Measurements from ENCODE around the gene TBC1D22A.
"Not testable (repeated sequence)": the region's sequence is repeated elsewhere in the genome, so short reads cannot be mapped to it uniquely, and the experiment has no call there.

Gene TBC1D22A

DNA sequence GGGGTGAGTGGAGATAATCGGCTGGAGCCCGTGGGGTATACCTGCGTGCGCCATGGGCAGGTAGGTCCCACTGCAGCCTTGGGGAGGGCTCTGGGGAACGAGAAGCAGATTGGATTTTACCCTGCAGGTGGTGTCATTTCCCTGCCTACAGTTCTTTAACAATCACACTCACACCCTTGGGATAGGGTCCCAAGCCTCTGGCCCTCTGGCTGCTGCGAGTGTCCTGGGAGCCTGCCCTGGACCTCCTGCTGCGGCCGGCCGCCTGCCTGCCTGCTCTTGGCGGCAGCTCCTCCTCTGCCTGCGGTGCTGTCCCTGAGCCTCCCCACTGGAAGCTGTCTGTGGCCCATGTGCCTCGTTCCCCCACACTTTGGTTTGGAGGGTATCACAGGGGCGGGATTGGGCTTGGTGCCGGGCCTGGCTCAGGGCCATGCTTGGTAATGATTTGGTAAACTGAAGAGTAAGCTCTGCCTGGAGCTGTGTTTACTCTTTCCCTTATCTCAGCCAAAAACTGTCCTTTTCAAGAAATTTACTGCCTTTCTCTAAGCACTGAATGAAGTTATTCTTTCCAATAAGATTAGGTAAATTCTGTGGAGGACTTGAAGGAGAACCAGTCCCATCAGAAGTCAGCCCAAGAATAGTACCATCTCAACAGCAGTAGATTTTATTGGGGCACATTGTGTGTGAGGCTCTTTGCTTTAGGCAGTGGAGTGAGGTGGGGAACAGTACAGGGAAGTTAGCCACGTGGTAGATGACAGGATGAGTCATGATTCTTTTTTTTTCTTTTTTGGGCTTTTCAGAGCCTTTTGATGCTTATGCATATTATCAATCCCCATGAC, 53.7 kb downstream of the TBC1D22A start:
- Histone ChIP-seq H3K4me3 (ENCODE audit: severe bottlenecking) (no peak overlapping the region), H3K27me3 (ENCODE audit: insufficient read depth, poor library complexity, severe bottlenecking) (no peaks in the 10 kb centered on the region), H3K27ac (ENCODE audit: poor library complexity, severe bottlenecking) (peak overlapping the region; percentile 35), H3K9me3 (ENCODE audit: severe bottlenecking) (no peaks in the 10 kb centered on the region), H3K36me3 (ENCODE audit: low read depth) (peaks cover 10% of the 10 kb centered on the region), H3K4me1 (ENCODE audit: insufficient read depth, poor library complexity, severe bottlenecking) (peaks cover 10% of the 10 kb centered on the region)
- DNase-seq (ENCODE audit: low spot score), result peak; percentile 38
- no peak for TF ChIP-seq CTCF (IDR thresholded peaks at IDR 0.05; ENCODE audit: poor library complexity, severe bottlenecking)
- peak; percentile 61 for ATAC-seq (ENCODE audit: low read depth)

DNA sequence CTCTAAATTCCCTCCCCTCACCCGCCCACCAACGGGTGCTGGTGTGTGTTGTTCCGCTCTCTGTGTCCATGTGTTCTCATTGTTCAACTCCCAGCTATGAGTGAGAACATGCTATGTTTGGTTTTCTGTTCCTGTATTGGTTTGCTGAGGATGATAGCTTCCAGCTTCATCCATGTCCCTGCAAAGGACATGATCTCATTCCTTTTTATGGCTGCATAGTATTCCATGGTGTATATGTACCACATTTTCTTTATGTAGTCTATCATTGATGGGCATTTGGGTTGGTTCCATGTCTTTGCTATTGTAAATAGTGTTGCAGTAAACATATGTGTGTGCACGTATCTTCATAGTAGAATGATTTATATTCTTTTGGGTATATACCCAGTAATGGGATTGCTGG, 54.9 kb downstream of the TBC1D22A start:
- H3K36me3 ChIP-seq (ENCODE audit: low read depth); H3K27me3 ChIP-seq (ENCODE audit: insufficient read depth, poor library complexity, severe bottlenecking); H3K9me3 ChIP-seq (ENCODE audit: severe bottlenecking); H3K27ac ChIP-seq (ENCODE audit: poor library complexity, severe bottlenecking); DNase-seq (ENCODE audit: low spot score); H3K4me3 ChIP-seq (ENCODE audit: severe bottlenecking); ATAC-seq (ENCODE audit: low read depth): not testable (repeated sequence)
- peaks cover 10% of the 10 kb centered on the region for H3K4me1 ChIP-seq (ENCODE audit: insufficient read depth, poor library complexity, severe bottlenecking)

GRCh38 chr22:46823248-46823647, 60.8 kb downstream of the TBC1D22A start:
- H3K27me3 ChIP-seq (ENCODE audit: insufficient read depth, poor library complexity, severe bottlenecking), result no peaks in the 10 kb centered on the region
- DNase-seq (ENCODE audit: low spot score) (no peak), ATAC-seq (ENCODE audit: low read depth) (no peak)
- H3K9me3 ChIP-seq (ENCODE audit: severe bottlenecking), result no peaks in the 10 kb centered on the region
- H3K4me3 ChIP-seq (ENCODE audit: severe bottlenecking), result no peak overlapping the region
- no peaks in the 10 kb centered on the region for H3K36me3 ChIP-seq (ENCODE audit: low read depth)
- no peak overlapping the region for H3K27ac ChIP-seq (ENCODE audit: poor library complexity, severe bottlenecking)
- peaks cover 8% of the 10 kb centered on the region for H3K4me1 ChIP-seq (ENCODE audit: insufficient read depth, poor library complexity, severe bottlenecking)
- no peak for TF ChIP-seq CTCF (IDR thresholded peaks at IDR 0.05; ENCODE audit: poor library complexity, severe bottlenecking)

GRCh38 chr22:46823654-46824053, 61.2 kb downstream of the TBC1D22A start:
- H3K27ac ChIP-seq (ENCODE audit: poor library complexity, severe bottlenecking), result no peak overlapping the region
- DNase-seq (ENCODE audit: low spot score) (no peak), ATAC-seq (ENCODE audit: low read depth) (no peak)
- H3K9me3 ChIP-seq (ENCODE audit: severe bottlenecking), result no peaks in the 10 kb centered on the region
- peaks cover 13% of the 10 kb centered on the region for H3K4me1 ChIP-seq (ENCODE audit: insufficient read depth, poor library complexity, severe bottlenecking)
- no peak overlapping the region for H3K4me3 ChIP-seq (ENCODE audit: severe bottlenecking)
- no peaks in the 10 kb centered on the region for H3K36me3 ChIP-seq (ENCODE audit: low read depth)
- no peaks in the 10 kb centered on the region for H3K27me3 ChIP-seq (ENCODE audit: insufficient read depth, poor library complexity, severe bottlenecking)
- no peak for TF ChIP-seq CTCF (IDR thresholded peaks at IDR 0.05; ENCODE audit: poor library complexity, severe bottlenecking)

GRCh38 chr22:46824344-46824909, 62.0 kb downstream of the TBC1D22A start:
- DNase-seq (ENCODE audit: low spot score), result no peak
- Histone ChIP-seq H3K4me3 (ENCODE audit: severe bottlenecking) (no peak overlapping the region), H3K27me3 (ENCODE audit: insufficient read depth, poor library complexity, severe bottlenecking) (no peaks in the 10 kb centered on the region), H3K9me3 (ENCODE audit: severe bottlenecking) (no peaks in the 10 kb centered on the region), H3K4me1 (ENCODE audit: insufficient read depth, poor library complexity, severe bottlenecking) (peaks cover 20% of the 10 kb centered on the region), H3K36me3 (ENCODE audit: low read depth) (no peaks in the 10 kb centered on the region), H3K27ac (ENCODE audit: poor library complexity, severe bottlenecking) (no peak overlapping the region)
- no peak for ATAC-seq (ENCODE audit: low read depth)
- TF ChIP-seq CTCF (IDR thresholded peaks at IDR 0.05; ENCODE audit: poor library complexity, severe bottlenecking), result no peak

All from RWPE2 (cell line).